DND-41 (cell line): ENCODE data around the gene LAMB4.

Source experiments
- ATAC-seq: fragments of 200-7000 bp; cut with Tn5 transposase; 3 replicates; pipeline ENCODE4 v1.9.1; 2021; ENCODE audit warnings: low read depth; ENCODE audit not compliant: insufficient read depth
- DNase-seq: peaks from one replicate; pipeline ENCODE4 v3.0.0-alpha.2; 2020
- H2AFZ ChIP-seq: 2 replicates; pipeline ENCODE4 v1.6.0; 2012; ENCODE audit warnings: low read depth, low read length
- H3K27ac ChIP-seq: 2 replicates; pipeline ENCODE4 v1.5.1; 2012; ENCODE audit warnings: low read length, inconsistent platforms
- H3K27me3 ChIP-seq: fragments of 200-600 bp; sonication (generic); 2 replicates; pipeline ENCODE4 v1.6.0; 2012; ENCODE audit warnings: low read length, mild to moderate bottlenecking, inconsistent platforms; ENCODE audit not compliant: insufficient read depth, poor library complexity
- H3K36me3 ChIP-seq: 2 replicates; pipeline ENCODE4 v1.5.1; 2012; ENCODE audit warnings: low read length, inconsistent platforms; ENCODE audit not compliant: insufficient read depth
- H3K4me1 ChIP-seq: 2 replicates; pipeline ENCODE4 v1.5.1; 2012; ENCODE audit warnings: mild to moderate bottlenecking, low read length; ENCODE audit not compliant: insufficient read depth
- H3K4me2 ChIP-seq: 2 replicates; pipeline ENCODE4 v1.6.0; 2012; ENCODE audit warnings: mild to moderate bottlenecking, moderate library complexity, low read length, inconsistent platforms; ENCODE audit not compliant: insufficient read depth
- H3K4me3 ChIP-seq, 2 experiments: fragments of 200-600 bp in 1 of 2; shearing (Covaris generic) in 1 of 2; 2 replicates each; pipeline ENCODE4 v1.5.1; 2012 to 2016; ENCODE audit warnings: inconsistent platforms in 2 of 2, low read length in 2 of 2, mild to moderate bottlenecking in 2 of 2, low read depth in 1 of 2, moderate library complexity in 1 of 2
- H3K79me2 ChIP-seq: 2 replicates; pipeline ENCODE4 v1.6.0; 2012; ENCODE audit warnings: low read length, inconsistent platforms; ENCODE audit not compliant: insufficient read depth
- H3K9ac ChIP-seq: 2 replicates; pipeline ENCODE4 v1.6.0; 2012; ENCODE audit warnings: low read depth, mild to moderate bottlenecking, inconsistent platforms, low read length, moderate library complexity
- H3K9me3 ChIP-seq: 2 replicates; pipeline ENCODE4 v1.5.1; 2012; ENCODE audit warnings: low read length, moderate library complexity, mild to moderate bottlenecking, inconsistent platforms; ENCODE audit not compliant: insufficient read depth, severe bottlenecking
- H4K20me1 ChIP-seq: 2 replicates; pipeline ENCODE4 v1.6.0; 2012; ENCODE audit warnings: low read length; ENCODE audit not compliant: insufficient read depth
- CTCF ChIP-seq: IDR thresholded peaks from 2 replicates; pipeline ENCODE4 v1.5.1; 2012; ENCODE audit warnings: borderline replicate concordance, low read length, moderate library complexity, mild to moderate bottlenecking; ENCODE audit not compliant: poor library complexity, severe bottlenecking; ENCODE audit errors: extremely low read depth
- EZH2 ChIP-seq: IDR thresholded peaks from 3 replicates; pipeline ENCODE4 v1.6.1; 2012; ENCODE audit warnings: borderline replicate concordance, low read depth, mild to moderate bottlenecking, moderate library complexity, low read length, inconsistent platforms; ENCODE audit not compliant: severe bottlenecking

The LAMB4 gene

GRCh38 chr7:108135446-108136190 is 5.5 kb upstream of the LAMB4 start:
- no peak overlapping the region for H2AFZ ChIP-seq
- no peak overlapping the region for H3K27ac ChIP-seq

GRCh38 chr7:108134486-108134885 is 4.3 kb upstream of the LAMB4 start:
- H3K27me3 ChIP-seq: peaks cover 3% of the 10 kb centered on the region
- H3K9ac ChIP-seq: no peak overlapping the region
- H3K4me2 ChIP-seq: no peak overlapping the region
- no peaks in the 10 kb centered on the region for H3K4me1 ChIP-seq
- no peak overlapping the region for H2AFZ ChIP-seq
- no peaks in the 10 kb centered on the region for H3K36me3 ChIP-seq
- H4K20me1 ChIP-seq: no peaks in the 10 kb centered on the region
- DNase-seq (no peak), ATAC-seq (no peak)
- no peaks in the 10 kb centered on the region for H3K9me3 ChIP-seq
- TF ChIP-seq CTCF: no peak
- TF ChIP-seq EZH2: no peak
- no peak overlapping the region for H3K4me3 ChIP-seq
- H3K27ac ChIP-seq: no peak overlapping the region
- H3K79me2 ChIP-seq: no peaks in the 10 kb centered on the region

More at GRCh38 chr7:108135446-108136190, 5.5 kb upstream of the LAMB4 start:
- Histone ChIP-seq H3K4me1 (no peaks in the 10 kb centered on the region), H3K4me2 (no peak overlapping the region), H3K9ac (no peak overlapping the region), H3K27me3 (peaks cover 7% of the 10 kb centered on the region), H3K4me3 (no peak overlapping the region), H4K20me1 (no peaks in the 10 kb centered on the region), H3K9me3 (no peaks in the 10 kb centered on the region), H3K36me3 (no peaks in the 10 kb centered on the region), H3K79me2 (no peaks in the 10 kb centered on the region)
- no peak for DNase-seq
- ATAC-seq: no peak
- no peak for TF ChIP-seq EZH2
- TF ChIP-seq CTCF: no peak

GRCh38 chr7:108132551-108133265 is 2.5 kb upstream of the LAMB4 start:
- H3K27ac ChIP-seq: no peak overlapping the region
- DNase-seq (no peak), ATAC-seq (no peak)
- H3K27me3 ChIP-seq: peaks cover 3% of the 10 kb centered on the region
- H3K9me3 ChIP-seq: no peaks in the 10 kb centered on the region
- H3K79me2 ChIP-seq: no peaks in the 10 kb centered on the region
- no peak overlapping the region for H3K4me2 ChIP-seq
- no peak overlapping the region for H3K4me3 ChIP-seq
- TF ChIP-seq CTCF: no peak
- TF ChIP-seq EZH2: no peak
- H3K4me1 ChIP-seq: no peaks in the 10 kb centered on the region
- H4K20me1 ChIP-seq: no peaks in the 10 kb centered on the region
- H3K36me3 ChIP-seq: no peaks in the 10 kb centered on the region
- no peak overlapping the region for H3K9ac ChIP-seq
- H2AFZ ChIP-seq: no peak overlapping the region
